IPS DF 19.7 (cell line): Measurements from ENCODE around the gene TCEAL3.
"Not testable (repeated sequence)": the region's sequence is repeated elsewhere in the genome, so short reads cannot be mapped to it uniquely, and the experiment has no call there.

Experiments used
- DNase-seq: peaks from one replicate; pipeline ENCODE4 v3.0.0-alpha.2; 2013; ENCODE audit warnings: low read depth, low spot score

The TCEAL3 gene

GRCh38 chrX:103607364-103608305 is at the start of gene TCEAL3:
Gene TCEAL3, plus strand, starts transcription at chrX:103607963. Its CDS starts 1,102 bp downstream, at chrX:103609065.
- no peak for DNase-seq

GRCh38 chrX:103560256-103560655 is 47.5 kb upstream of the TCEAL3 start:
- no peak for DNase-seq

GRCh38 chrX:103562801-103563200 is 45.0 kb upstream of the TCEAL3 start:
- no peak for DNase-seq

- no peak for DNase-seq
These were observed 42.6 kb upstream of the TCEAL3 start for GRCh38 chrX:103565197-103565596.

GRCh38 chrX:103565752-103566151 is 42.0 kb upstream of the TCEAL3 start:
- DNase-seq, result no peak

- no peak for DNase-seq
These were observed 36.6 kb upstream of the TCEAL3 start for GRCh38 chrX:103571121-103571520.

- DNase-seq, result no peak
These were observed 36.0 kb upstream of the TCEAL3 start for GRCh38 chrX:103571726-103572125.

- no peak for DNase-seq
These were observed 34.6 kb upstream of the TCEAL3 start for GRCh38 chrX:103573202-103573601.

- no peak for DNase-seq
These were observed 23.2 kb upstream of the TCEAL3 start for GRCh38 chrX:103584596-103584995.

- no peak for DNase-seq
These were observed 22.1 kb upstream of the TCEAL3 start, which contains the start of gene TCEAL4 for GRCh38 chrX:103585411-103586313. Gene TCEAL4, plus strand, starts transcription at chrX:103585515. Its CDS starts 1,161 bp downstream, at chrX:103586676.

GRCh38 chrX:103586314-103586646 is 21.5 kb upstream of the TCEAL3 start:
- no peak for DNase-seq

- no peak for DNase-seq
These were observed 21.1 kb upstream of the TCEAL3 start for GRCh38 chrX:103586659-103587058.

- DNase-seq, result not testable (repeated sequence)
These were observed 15.5 kb upstream of the TCEAL3 start for GRCh38 chrX:103592295-103592694.

- not testable (repeated sequence) for DNase-seq
These were observed 12.6 kb upstream of the TCEAL3 start for GRCh38 chrX:103595202-103595601.

- DNase-seq, result no peak
These were observed 672 bp downstream of the TCEAL3 start for GRCh38 chrX:103608306-103608963.

GRCh38 chrX:103610282-103610681 is 2.5 kb downstream of the TCEAL3 start:
- DNase-seq, result no peak

- DNase-seq, result no peak
These were observed 5.7 kb downstream of the TCEAL3 start for GRCh38 chrX:103613362-103613890.

GRCh38 chrX:103614999-103615398 is 7.2 kb downstream of the TCEAL3 start:
- no peak for DNase-seq

GRCh38 chrX:103615781-103616371 is 8.1 kb downstream of the TCEAL3 start:
- no peak for DNase-seq

- no peak for DNase-seq
These were observed 9.0 kb downstream of the TCEAL3 start for GRCh38 chrX:103616676-103617186.

GRCh38 chrX:103624111-103624510 is 16.3 kb downstream of the TCEAL3 start:
- DNase-seq, result no peak
